Smooth muscle cell (in vitro differentiated cells): ENCODE measurements around the gene PTK6. TPM values are rescaled to one million over a fixed set of nuclear protein-coding genes. Genes with fewer than 3 reads are reported as not detected.

Experiments
- DNase-seq: peaks from one replicate; lab custom pipeline; 2025; ENCODE audit not compliant: unreplicated experiment; lab: John Stamatoyannopoulos, UW
- H2AFZ ChIP-seq: fragments of 200-600 bp; sonication (generic); 2 replicates; pipeline ENCODE4 v1.6.0; 2016; ENCODE audit warnings: antibody characterized with exemption, low read depth, mild to moderate bottlenecking
- H3F3A ChIP-seq: fragments of 200-600 bp; sonication (generic); 2 replicates; pipeline ENCODE4 v1.6.0; 2017; ENCODE audit warnings: antibody characterized with exemption, low read depth
- H3K27ac ChIP-seq: fragments of 200-600 bp; sonication (generic); 2 replicates; pipeline ENCODE4 v1.5.1; 2016; ENCODE audit warnings: low read depth, mild to moderate bottlenecking
- H3K27me3 ChIP-seq: fragments of 200-600 bp; sonication (generic); 2 replicates; pipeline ENCODE4 v1.6.1; 2016; ENCODE audit warnings: low read depth, mild to moderate bottlenecking
- H3K36me3 ChIP-seq: fragments of 200-600 bp; sonication (generic); 2 replicates; pipeline ENCODE4 v1.5.1; 2016; ENCODE audit warnings: low read depth
- H3K4me1 ChIP-seq: fragments of 200-600 bp; sonication (generic); 2 replicates; pipeline ENCODE4 v1.5.1; 2016; ENCODE audit warnings: low read depth
- H3K4me2 ChIP-seq: fragments of 200-600 bp; sonication (generic); 2 replicates; pipeline ENCODE4 v1.6.0; 2016; ENCODE audit warnings: mild to moderate bottlenecking
- H3K4me3 ChIP-seq: fragments of 200-600 bp; sonication (generic); 2 replicates; pipeline ENCODE4 v1.5.1; 2016; ENCODE audit warnings: mild to moderate bottlenecking
- H3K79me2 ChIP-seq: fragments of 200-600 bp; sonication (generic); 2 replicates; pipeline ENCODE4 v1.6.0; 2016; ENCODE audit warnings: low read depth, mild to moderate bottlenecking
- H3K9ac ChIP-seq: fragments of 200-600 bp; sonication (generic); 2 replicates; pipeline ENCODE4 v1.6.0; 2016; ENCODE audit warnings: low read depth
- H3K9me3 ChIP-seq: fragments of 200-600 bp; sonication (generic); replicated peaks from 2 replicates; pipeline ENCODE4 v1.5.1; 2016; ENCODE audit warnings: low read depth
- H4K20me1 ChIP-seq: fragments of 200-600 bp; sonication (generic); 2 replicates; pipeline ENCODE4 v1.6.0; 2016; ENCODE audit warnings: low read depth
- WGBS: methylation state at CpG from one replicate; pipeline ENCODE4 v1.1.7; 2016; ENCODE audit warnings: low lambda C conversion rate; 5-methylcytosine and 5-hydroxymethylcytosine counted together
- polyA plus RNA-seq: library from polyadenylated mRNA; unstranded; fragments of >200 nt; fragmentation: Nextera tagmentation; extraction: Ambion mirVana; gene quantifications from 2 replicates; pipeline ENCODE4 v1.2.1, GENCODE V29; 2016
- total RNA-seq: library from RNA; depleted of rRNA; stranded (reverse); fragments of >200 nt; gene quantifications from 2 replicates; pipeline ENCODE4 v1.2.3, GENCODE V29; 2014
- TF ChIP-seq, protein P1 (sequence below): fragments of 200-600 bp; sonication (generic); IDR thresholded peaks from 2 replicates; pipeline ENCODE4 v1.5.1; 2017; ENCODE audit warnings: borderline replicate concordance, mild to moderate bottlenecking, antibody characterized with exemption; ENCODE audit not compliant: insufficient read depth, poor library complexity, severe bottlenecking

The PTK6 gene
- total and polyA plus RNA-seq, 2 experiments from 2014 or later, result 0.05 TPM; not detected in 1

DNA sequence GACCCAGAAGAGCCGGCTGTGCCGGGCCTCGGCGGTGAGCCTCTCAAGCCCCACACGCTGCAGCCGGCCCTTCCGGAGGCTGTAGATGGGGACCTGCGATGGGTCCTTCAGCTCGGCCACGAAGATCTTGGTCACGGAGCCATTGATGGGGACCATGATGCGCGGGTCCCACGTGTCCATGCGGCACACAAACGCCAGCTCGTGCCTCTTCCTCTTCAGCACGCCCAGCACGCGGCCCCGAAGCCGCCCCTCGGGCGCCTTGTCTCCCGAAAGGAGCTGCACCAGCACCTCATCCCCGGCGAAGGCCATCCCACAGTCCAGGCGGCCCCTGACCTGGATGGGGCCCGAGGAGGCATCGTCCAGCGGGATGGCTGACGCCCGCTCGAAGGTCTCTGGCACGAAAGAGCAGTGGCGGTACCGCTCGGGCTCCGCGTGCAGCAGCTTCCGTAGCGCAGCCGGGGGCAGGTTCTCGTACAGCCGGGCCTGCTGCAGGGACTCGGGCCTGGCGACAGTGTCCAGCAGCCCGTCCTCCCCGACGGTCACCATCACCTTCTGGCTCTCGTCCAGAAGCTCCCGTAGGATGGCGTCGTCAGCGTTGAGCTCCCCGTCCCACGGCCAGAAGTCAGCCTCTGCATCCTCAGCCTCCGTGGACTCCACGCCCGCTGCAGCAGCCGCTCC, 28.0 kb upstream of the PTK6 start:
- Histone ChIP-seq H3K4me2 (no peak overlapping the region), H3K27ac (no peak overlapping the region), H3K4me1 (no peaks in the 10 kb centered on the region), H3K9me3 (no peaks in the 10 kb centered on the region), H3K79me2 (no peaks in the 10 kb centered on the region), H2AFZ (no peak overlapping the region), H3K9ac (no peak overlapping the region), H4K20me1 (no peaks in the 10 kb centered on the region), H3K4me3 (no peak overlapping the region), H3K27me3 (no peaks in the 10 kb centered on the region), H3F3A (no peaks in the 10 kb centered on the region), H3K36me3 (no peaks in the 10 kb centered on the region)
- no peak for DNase-seq
- TF ChIP-seq, protein P1, sequence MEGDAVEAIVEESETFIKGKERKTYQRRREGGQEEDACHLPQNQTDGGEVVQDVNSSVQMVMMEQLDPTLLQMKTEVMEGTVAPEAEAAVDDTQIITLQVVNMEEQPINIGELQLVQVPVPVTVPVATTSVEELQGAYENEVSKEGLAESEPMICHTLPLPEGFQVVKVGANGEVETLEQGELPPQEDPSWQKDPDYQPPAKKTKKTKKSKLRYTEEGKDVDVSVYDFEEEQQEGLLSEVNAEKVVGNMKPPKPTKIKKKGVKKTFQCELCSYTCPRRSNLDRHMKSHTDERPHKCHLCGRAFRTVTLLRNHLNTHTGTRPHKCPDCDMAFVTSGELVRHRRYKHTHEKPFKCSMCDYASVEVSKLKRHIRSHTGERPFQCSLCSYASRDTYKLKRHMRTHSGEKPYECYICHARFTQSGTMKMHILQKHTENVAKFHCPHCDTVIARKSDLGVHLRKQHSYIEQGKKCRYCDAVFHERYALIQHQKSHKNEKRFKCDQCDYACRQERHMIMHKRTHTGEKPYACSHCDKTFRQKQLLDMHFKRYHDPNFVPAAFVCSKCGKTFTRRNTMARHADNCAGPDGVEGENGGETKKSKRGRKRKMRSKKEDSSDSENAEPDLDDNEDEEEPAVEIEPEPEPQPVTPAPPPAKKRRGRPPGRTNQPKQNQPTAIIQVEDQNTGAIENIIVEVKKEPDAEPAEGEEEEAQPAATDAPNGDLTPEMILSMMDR, result no peak
- WGBS, result 97% methylated on average over 61 of the region's 61 CpGs

- Histone ChIP-seq H3K79me2 (no peaks in the 10 kb centered on the region), H3K9ac (no peak overlapping the region), H3K27ac (no peak overlapping the region), H3K4me3 (no peak overlapping the region), H3K36me3 (no peaks in the 10 kb centered on the region), H3K4me2 (no peak overlapping the region), H3K27me3 (no peaks in the 10 kb centered on the region), H3K9me3 (no peaks in the 10 kb centered on the region), H2AFZ (no peak overlapping the region), H3K4me1 (no peaks in the 10 kb centered on the region), H4K20me1 (no peaks in the 10 kb centered on the region), H3F3A (no peaks in the 10 kb centered on the region)
- TF ChIP-seq, protein P1, result no peak
- WGBS, result 98% methylated on average over 56 of the region's 62 CpGs
- DNase-seq, result no peak
Observed at GRCh38 chr20:63564036-63564810, 27.0 kb upstream of the PTK6 start.

DNA sequence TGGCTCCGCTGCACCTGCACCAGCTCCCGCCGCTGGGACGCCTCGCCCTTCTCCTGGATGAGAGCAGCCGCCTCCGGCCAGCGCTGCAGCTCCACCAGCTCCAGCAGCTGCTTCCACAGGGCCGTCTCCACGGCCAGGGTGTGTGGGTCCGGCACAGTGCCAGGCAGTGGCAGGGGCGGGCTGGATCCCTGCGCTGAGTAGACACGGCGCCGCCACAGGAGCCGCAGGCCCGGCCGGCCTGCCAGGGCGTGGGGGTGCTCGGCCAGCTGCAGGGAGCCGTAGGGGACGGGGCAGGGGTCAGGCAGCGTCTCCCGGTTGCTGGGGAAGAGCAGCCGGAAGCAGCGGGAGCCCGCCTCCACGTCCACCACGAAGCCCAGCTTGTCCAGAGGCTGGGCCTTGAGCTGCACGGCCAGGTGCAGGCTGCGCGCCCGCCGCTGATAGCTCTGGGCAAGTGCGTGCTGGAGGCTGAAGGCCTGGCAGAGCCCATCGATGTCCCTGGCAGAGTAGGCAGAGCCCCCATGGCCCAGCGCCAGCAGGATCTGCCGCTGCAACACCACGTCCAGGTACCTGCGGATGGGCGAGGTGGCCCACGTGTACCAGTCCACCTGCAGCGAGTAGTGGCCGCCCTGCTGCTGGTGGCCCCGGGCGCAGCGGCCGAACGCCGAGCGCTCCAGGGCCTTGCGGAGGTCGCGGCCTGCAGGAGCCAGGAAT, 26.2 kb upstream of the PTK6 start:
- Histone ChIP-seq H3K4me1 (no peaks in the 10 kb centered on the region), H3K27me3 (no peaks in the 10 kb centered on the region), H3F3A (no peaks in the 10 kb centered on the region), H4K20me1 (no peaks in the 10 kb centered on the region), H3K4me3 (no peak overlapping the region), H3K9me3 (no peaks in the 10 kb centered on the region), H3K9ac (no peak overlapping the region), H3K79me2 (no peaks in the 10 kb centered on the region), H2AFZ (no peak overlapping the region), H3K4me2 (no peak overlapping the region), H3K27ac (no peak overlapping the region), H3K36me3 (no peaks in the 10 kb centered on the region)
- WGBS, result 98% methylated on average over 55 of the region's 55 CpGs
- TF ChIP-seq, protein P1, result no peak
- DNase-seq, result no peak
